H1 (cell line): ENCODE data around the gene MCF2L.

Experiments used
- ATF3 ChIP-seq: IDR thresholded peaks from 2 replicates; pipeline ENCODE4 v1.6.1; 2011; ENCODE audit warnings: low read depth, mild to moderate bottlenecking, low read length; ENCODE audit not compliant: insufficient read depth
- CTCF ChIP-seq, 3 experiments: IDR thresholded peaks; 1 replicate in 2 of 3; 2 replicates in 1 of 3; pipeline versions ENCODE4 v1.5.1 to v1.6.1; 2011; ENCODE audit warnings: low read length in 3 of 3, mild to moderate bottlenecking in 3 of 3, inconsistent platforms in 2 of 3, low read depth in 1 of 3, moderate library complexity in 1 of 3; ENCODE audit not compliant: insufficient read depth in 1 of 3; ENCODE audit errors: control extremely low read depth in 1 of 3
- JUN ChIP-seq: IDR thresholded peaks from 2 replicates; pipeline ENCODE4 v1.6.1; 2011; ENCODE audit warnings: low read depth, mild to moderate bottlenecking, improper control_type of control experiment, low read length
- POLR2A ChIP-seq, 2 experiments: IDR thresholded peaks; 1 replicate in 1 of 2; 2 replicates in 1 of 2; pipeline ENCODE4 v1.6.1; 2011; ENCODE audit warnings: low read depth in 2 of 2, low read length in 2 of 2, mild to moderate bottlenecking in 2 of 2; ENCODE audit errors: control extremely low read depth in 1 of 2
- POLR2AphosphoS5 ChIP-seq: IDR thresholded peaks from 2 replicates; pipeline ENCODE4 v1.6.1; 2011; ENCODE audit warnings: low read depth, low read length
- SUZ12 ChIP-seq: fragments of 200-600 bp; sonication (generic); IDR thresholded peaks from 2 replicates; pipeline ENCODE4 v1.6.1; 2012; ENCODE audit warnings: mild to moderate bottlenecking, inconsistent platforms, low read length, moderate library complexity, mixed read lengths

GRCh38 chr13:113144255-113144629, 175.2 kb downstream of the MCF2L start:
- TF ChIP-seq CTCF (IDR thresholded peaks at IDR 0.05; ENCODE audit: control extremely low read depth in 1 of 3, insufficient read depth in 1 of 3, low read depth in 1 of 3, low read length in 3 of 3) (no peak), POLR2AphosphoS5 (no peak), POLR2A (IDR thresholded peaks at IDR 0.05; ENCODE audit: control extremely low read depth in 1 of 2, low read depth in 2 of 2, low read length in 2 of 2) (no peak), ATF3 (no peak), JUN (no peak), SUZ12 (no peak)
